WI38 (cell line): ENCODE measurements around the gene COL15A1.

ENCODE experiments used
- H3K4me3 ChIP-seq: 2 replicates; pipeline ENCODE4 v1.5.1; 2011; ENCODE audit warnings: low read depth, mild to moderate bottlenecking, control low read depth, low read length
- CTCF ChIP-seq: IDR thresholded peaks from 2 replicates; pipeline ENCODE4 v1.5.1; 2012; ENCODE audit warnings: low read depth, mild to moderate bottlenecking, control low read depth, low read length

COL15A1 gene

GRCh38 chr9:98962861-98963260 lies 19.2 kb downstream of the COL15A1 start:
- no peak for TF ChIP-seq CTCF
- H3K4me3 ChIP-seq = no peak overlapping the region

GRCh38 chr9:98964201-98964600 lies 20.5 kb downstream of the COL15A1 start:
- TF ChIP-seq CTCF = no peak
- H3K4me3 ChIP-seq = no peak overlapping the region

GRCh38 chr9:98964911-98965336 lies 21.2 kb downstream of the COL15A1 start:
- no peak overlapping the region for H3K4me3 ChIP-seq
- no peak for TF ChIP-seq CTCF

- no peak overlapping the region for H3K4me3 ChIP-seq
- no peak for TF ChIP-seq CTCF
These were observed 23.0 kb downstream of the COL15A1 start for GRCh38 chr9:98966676-98967075.

GRCh38 chr9:98967257-98967656 lies 23.6 kb downstream of the COL15A1 start:
- no peak overlapping the region for H3K4me3 ChIP-seq
- TF ChIP-seq CTCF = no peak

GRCh38 chr9:98967680-98968079 lies 24.0 kb downstream of the COL15A1 start:
- no peak overlapping the region for H3K4me3 ChIP-seq
- TF ChIP-seq CTCF = no peak

GRCh38 chr9:98968601-98969337 lies 25.1 kb downstream of the COL15A1 start:
- no peak overlapping the region for H3K4me3 ChIP-seq
- TF ChIP-seq CTCF = no peak
